ENCODE measurements around the gene PITPNC1. TPM values are rescaled to one million over a fixed set of nuclear protein-coding genes. Genes with fewer than 3 reads are reported as not detected.

PITPNC1 gene
- total RNA-seq, 1 experiment from 2014 or later: 40.1 TPM

GRCh38 chr17:67491009-67491680, 114.1 kb downstream of the PITPNC1 start:
- CTCF ChIA-PET: interaction anchor here (0.6 to 1.8 kb wide), 4 partner anchors 7 to 116 kb away, joined by 3 to 10 read pairs (median 4); no protein-coding TSS in a partner anchor
- no TSS peak for BruUV-seq (replicated peaks)
- intact Hi-C loops (cut with micrococcal nuclease): no loop called here
- no peaks in the 10 kb centered on the region for H3K27me3 Mint-ChIP-seq (ENCODE audit: insufficient read depth, unreplicated experiment)
- H3K4me1 Mint-ChIP-seq (ENCODE audit: insufficient read depth, unreplicated experiment): peaks cover 10% of the 10 kb centered on the region
- peak overlapping the region; percentile 18 for H3K27ac Mint-ChIP-seq (ENCODE audit: low read depth, unreplicated experiment)
- H3K4me3 Mint-ChIP-seq (ENCODE audit: unreplicated experiment): peak overlapping the region; percentile 59
- H3K9me3 Mint-ChIP-seq (ENCODE audit: unreplicated experiment): no peaks in the 10 kb centered on the region
- H3K36me3 Mint-ChIP-seq (ENCODE audit: insufficient read depth, unreplicated experiment): peaks cover 5% of the 10 kb centered on the region
- DNase-seq (ENCODE audit: unreplicated experiment): peak; percentile 97
- no peak for TF ChIP-seq CTCF (IDR thresholded peaks at IDR 0.05; ENCODE audit: unreplicated experiment)
- POLR2A ChIA-PET: interaction anchor here (0.8 to 1.8 kb wide), 6 partner anchors 9 to 400 kb away, joined by 3 to 6 read pairs (median 4); no protein-coding TSS in a partner anchor

- Mint-ChIP-seq H3K27me3 (ENCODE audit: insufficient read depth, unreplicated experiment) (no peaks in the 10 kb centered on the region), H3K36me3 (ENCODE audit: insufficient read depth, unreplicated experiment) (peaks cover 5% of the 10 kb centered on the region), H3K27ac (ENCODE audit: low read depth, unreplicated experiment) (no peak overlapping the region), H3K9me3 (ENCODE audit: unreplicated experiment) (no peaks in the 10 kb centered on the region), H3K4me1 (ENCODE audit: insufficient read depth, unreplicated experiment) (peaks cover 10% of the 10 kb centered on the region), H3K4me3 (ENCODE audit: unreplicated experiment) (no peak overlapping the region)
- TF ChIP-seq CTCF (IDR thresholded peaks at IDR 0.05; ENCODE audit: unreplicated experiment): no peak
- CTCF ChIA-PET: interaction anchor here (0.6 to 0.7 kb wide), 2 partner anchors 8 to 104 kb away, joined by 3 read pairs; no protein-coding TSS in a partner anchor
- intact Hi-C loops (cut with micrococcal nuclease): no loop called here
- no TSS peak for BruUV-seq (replicated peaks)
- DNase-seq (ENCODE audit: unreplicated experiment): no peak
- POLR2A ChIA-PET: interaction anchor here (1.8 kb wide), 1 partner anchor 113 kb away, joined by 6 read pairs; no protein-coding TSS in a partner anchor
Observed at GRCh38 chr17:67491681-67492024, 114.6 kb downstream of the PITPNC1 start.

- CTCF ChIA-PET: interaction anchor here (0.7 kb wide), 1 partner anchor 109 kb away, joined by 3 read pairs; no protein-coding TSS in a partner anchor
Observed at GRCh38 chr17:67492251-67492740, 115.2 kb downstream of the PITPNC1 start.

More at GRCh38 chr17:67492251-67492740, 115.2 kb downstream of the PITPNC1 start:
- H3K36me3 Mint-ChIP-seq (ENCODE audit: insufficient read depth, unreplicated experiment): peaks cover 5% of the 10 kb centered on the region
- H3K9me3 Mint-ChIP-seq (ENCODE audit: unreplicated experiment): no peaks in the 10 kb centered on the region
- no peak for TF ChIP-seq CTCF (IDR thresholded peaks at IDR 0.05; ENCODE audit: unreplicated experiment)
- H3K27ac Mint-ChIP-seq (ENCODE audit: low read depth, unreplicated experiment): no peak overlapping the region
- H3K4me1 Mint-ChIP-seq (ENCODE audit: insufficient read depth, unreplicated experiment): peaks cover 10% of the 10 kb centered on the region
- H3K4me3 Mint-ChIP-seq (ENCODE audit: unreplicated experiment): no peak overlapping the region
- H3K27me3 Mint-ChIP-seq (ENCODE audit: insufficient read depth, unreplicated experiment): no peaks in the 10 kb centered on the region
- DNase-seq (ENCODE audit: unreplicated experiment): no peak
- intact Hi-C loops (cut with micrococcal nuclease): no loop called here
- no TSS peak for BruUV-seq (replicated peaks)
- POLR2A ChIA-PET: no interaction called here

Data from MCF 10A (cell line).